ENCODE data around the gene FAAP20. TPM values are rescaled to one million over a fixed set of nuclear protein-coding genes. Genes with fewer than 3 reads are reported as not detected.

Gene FAAP20
- total RNA-seq, 1 donor from 2014 or later, result 50.9 TPM

- DNase-seq (no peak), ATAC-seq (no peak)
- TF ChIP-seq, protein P1, sequence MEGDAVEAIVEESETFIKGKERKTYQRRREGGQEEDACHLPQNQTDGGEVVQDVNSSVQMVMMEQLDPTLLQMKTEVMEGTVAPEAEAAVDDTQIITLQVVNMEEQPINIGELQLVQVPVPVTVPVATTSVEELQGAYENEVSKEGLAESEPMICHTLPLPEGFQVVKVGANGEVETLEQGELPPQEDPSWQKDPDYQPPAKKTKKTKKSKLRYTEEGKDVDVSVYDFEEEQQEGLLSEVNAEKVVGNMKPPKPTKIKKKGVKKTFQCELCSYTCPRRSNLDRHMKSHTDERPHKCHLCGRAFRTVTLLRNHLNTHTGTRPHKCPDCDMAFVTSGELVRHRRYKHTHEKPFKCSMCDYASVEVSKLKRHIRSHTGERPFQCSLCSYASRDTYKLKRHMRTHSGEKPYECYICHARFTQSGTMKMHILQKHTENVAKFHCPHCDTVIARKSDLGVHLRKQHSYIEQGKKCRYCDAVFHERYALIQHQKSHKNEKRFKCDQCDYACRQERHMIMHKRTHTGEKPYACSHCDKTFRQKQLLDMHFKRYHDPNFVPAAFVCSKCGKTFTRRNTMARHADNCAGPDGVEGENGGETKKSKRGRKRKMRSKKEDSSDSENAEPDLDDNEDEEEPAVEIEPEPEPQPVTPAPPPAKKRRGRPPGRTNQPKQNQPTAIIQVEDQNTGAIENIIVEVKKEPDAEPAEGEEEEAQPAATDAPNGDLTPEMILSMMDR (IDR thresholded peaks at IDR 0.05), result no peak
- H3K9me3 ChIP-seq, result no peaks in the 10 kb centered on the region
- no peak overlapping the region for H3K27ac ChIP-seq
- intact Hi-C loops (cut with DNase I), result no loop called here
- peaks cover 29% of the 10 kb centered on the region for H3K36me3 ChIP-seq
- no peaks in the 10 kb centered on the region for H3K4me1 ChIP-seq
- H3K27me3 ChIP-seq (ENCODE audit: low read depth), result no peaks in the 10 kb centered on the region
- H3K4me3 ChIP-seq, result no peak overlapping the region
These were observed 21.9 kb downstream of the FAAP20 start for GRCh38 chr1:2172551-2173146.

- DNase-seq, result no peak
- no peak overlapping the region for H3K4me3 ChIP-seq
- intact Hi-C loops (cut with DNase I), result no loop called here
- no peaks in the 10 kb centered on the region for H3K4me1 ChIP-seq
- TF ChIP-seq, protein P1 (IDR thresholded peaks at IDR 0.05), result no peak
- H3K9me3 ChIP-seq, result no peaks in the 10 kb centered on the region
- no peak overlapping the region for H3K27ac ChIP-seq
- no peaks in the 10 kb centered on the region for H3K27me3 ChIP-seq (ENCODE audit: low read depth)
- peaks cover 26% of the 10 kb centered on the region for H3K36me3 ChIP-seq
- no peak for ATAC-seq
These were observed 22.6 kb downstream of the FAAP20 start for GRCh38 chr1:2172012-2172411.

DNA sequence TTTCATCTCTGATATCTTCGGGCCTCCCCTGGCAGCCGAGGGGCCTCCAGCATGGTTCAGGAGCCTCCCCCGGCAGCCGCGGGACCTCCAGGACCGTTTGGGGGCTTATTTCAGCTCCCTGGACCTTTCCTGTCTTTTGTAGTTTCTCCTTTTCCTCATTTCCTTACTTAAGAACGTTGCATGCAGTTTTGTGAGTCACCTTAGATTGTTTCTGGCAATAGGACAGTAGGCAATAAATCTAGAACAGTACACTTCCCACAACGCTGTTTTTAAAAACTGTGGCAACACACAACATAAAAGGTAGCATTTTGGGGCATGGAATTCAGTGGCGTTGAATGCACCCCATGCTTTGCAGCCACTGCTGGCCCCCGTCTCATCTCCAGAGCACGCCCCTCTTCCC, 24.4 kb downstream of the FAAP20 start:
- no peaks in the 10 kb centered on the region for H3K9me3 ChIP-seq
- H3K4me1 ChIP-seq, result no peaks in the 10 kb centered on the region
- no peak overlapping the region for H3K4me3 ChIP-seq
- intact Hi-C loops (cut with DNase I), result no loop called here
- H3K36me3 ChIP-seq, result peaks cover 26% of the 10 kb centered on the region
- H3K27ac ChIP-seq, result no peak overlapping the region
- no peaks in the 10 kb centered on the region for H3K27me3 ChIP-seq (ENCODE audit: low read depth)
- no peak for ATAC-seq
- TF ChIP-seq, protein P1 (IDR thresholded peaks at IDR 0.05), result no peak
- no peak for DNase-seq

- TF ChIP-seq, protein P1 (IDR thresholded peaks at IDR 0.05), result no peak
- intact Hi-C loops (cut with DNase I), result no loop called here
- H3K27me3 ChIP-seq (ENCODE audit: low read depth), result no peaks in the 10 kb centered on the region
- no peak overlapping the region for H3K4me3 ChIP-seq
- no peak for DNase-seq
- H3K36me3 ChIP-seq, result peaks cover 21% of the 10 kb centered on the region
- H3K27ac ChIP-seq, result no peak overlapping the region
- H3K4me1 ChIP-seq, result no peaks in the 10 kb centered on the region
- no peaks in the 10 kb centered on the region for H3K9me3 ChIP-seq
- no peak for ATAC-seq
These were observed 25.3 kb downstream of the FAAP20 start for GRCh38 chr1:2169200-2169836.

- no peak for ATAC-seq
- no peak overlapping the region for H3K4me3 ChIP-seq
- no peaks in the 10 kb centered on the region for H3K4me1 ChIP-seq
- no peaks in the 10 kb centered on the region for H3K27me3 ChIP-seq (ENCODE audit: low read depth)
- no peaks in the 10 kb centered on the region for H3K9me3 ChIP-seq
- H3K36me3 ChIP-seq, result peaks cover 21% of the 10 kb centered on the region
- H3K27ac ChIP-seq, result no peak overlapping the region
- no peak for DNase-seq
- TF ChIP-seq, protein P1 (IDR thresholded peaks at IDR 0.05), result no peak
- intact Hi-C loops (cut with DNase I), result no loop called here
These were observed 26.0 kb downstream of the FAAP20 start for GRCh38 chr1:2168535-2168934.

All from lower lobe of right lung (tissue), 2 donors.